Lower leg skin (tissue), 3 donors: Measurements from ENCODE around the gene FRMD6.

Source experiments
- POLR2A ChIP-seq, 2 donors: fragments of 450-650 bp; IDR thresholded peaks; one replicate each; pipeline ENCODE4 v1.6.1; 2016 to 2017; ENCODE audit warnings: antibody characterized with exemption in 2 of 2, mild to moderate bottlenecking in 1 of 2, moderate library complexity in 1 of 2
- TF ChIP-seq, protein P1 (sequence below), 3 donors: fragments of 450-650 bp; IDR thresholded peaks; one replicate each; pipeline ENCODE4 v1.5.1; 2016; ENCODE audit warnings: antibody characterized with exemption in 3 of 3, mild to moderate bottlenecking in 3 of 3, moderate library complexity in 2 of 3

DNA sequence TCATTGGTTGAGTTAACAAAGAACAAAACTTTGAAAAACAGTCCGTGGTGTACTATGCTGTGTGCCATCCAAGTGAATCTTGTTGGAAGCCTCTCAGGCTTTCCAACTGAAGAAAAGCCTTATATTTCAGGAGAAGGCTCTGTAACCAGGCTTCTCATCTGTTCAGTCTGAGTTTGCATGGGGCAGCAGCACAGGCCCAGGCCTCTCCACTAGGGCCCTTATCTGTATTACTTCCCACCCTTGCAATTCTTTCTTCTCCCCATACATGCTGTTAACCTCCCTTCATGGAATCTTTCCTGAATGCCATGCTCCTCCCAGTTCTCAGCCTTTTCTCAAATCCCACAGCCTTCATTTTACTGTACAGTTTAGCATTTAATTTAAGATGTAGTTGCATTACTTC is 28.3 kb downstream of the FRMD6 start:
- no peak for TF ChIP-seq POLR2A (IDR thresholded peaks at IDR 0.05)
- TF ChIP-seq, protein P1, sequence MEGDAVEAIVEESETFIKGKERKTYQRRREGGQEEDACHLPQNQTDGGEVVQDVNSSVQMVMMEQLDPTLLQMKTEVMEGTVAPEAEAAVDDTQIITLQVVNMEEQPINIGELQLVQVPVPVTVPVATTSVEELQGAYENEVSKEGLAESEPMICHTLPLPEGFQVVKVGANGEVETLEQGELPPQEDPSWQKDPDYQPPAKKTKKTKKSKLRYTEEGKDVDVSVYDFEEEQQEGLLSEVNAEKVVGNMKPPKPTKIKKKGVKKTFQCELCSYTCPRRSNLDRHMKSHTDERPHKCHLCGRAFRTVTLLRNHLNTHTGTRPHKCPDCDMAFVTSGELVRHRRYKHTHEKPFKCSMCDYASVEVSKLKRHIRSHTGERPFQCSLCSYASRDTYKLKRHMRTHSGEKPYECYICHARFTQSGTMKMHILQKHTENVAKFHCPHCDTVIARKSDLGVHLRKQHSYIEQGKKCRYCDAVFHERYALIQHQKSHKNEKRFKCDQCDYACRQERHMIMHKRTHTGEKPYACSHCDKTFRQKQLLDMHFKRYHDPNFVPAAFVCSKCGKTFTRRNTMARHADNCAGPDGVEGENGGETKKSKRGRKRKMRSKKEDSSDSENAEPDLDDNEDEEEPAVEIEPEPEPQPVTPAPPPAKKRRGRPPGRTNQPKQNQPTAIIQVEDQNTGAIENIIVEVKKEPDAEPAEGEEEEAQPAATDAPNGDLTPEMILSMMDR (IDR thresholded peaks at IDR 0.05) = no peak
